ENCODE measurements around the gene TBX10. TPM values are rescaled to one million over a fixed set of nuclear protein-coding genes. Genes with fewer than 3 reads are reported as not detected.
"Not testable (repeated sequence)": the region's sequence is repeated elsewhere in the genome, so short reads cannot be mapped to it uniquely, and the experiment has no call there.

Gene TBX10
- total RNA-seq, 2 experiments from 2014 or later: not detected

- H3K27me3 Mint-ChIP-seq: no peaks in the 10 kb centered on the region
Observed at GRCh38 chr11:67662835-67663531, 23.4 kb upstream of the TBX10 start.

GRCh38 chr11:67662142-67662834 is 22.7 kb upstream of the TBX10 start:
- no peaks in the 10 kb centered on the region for H3K9me3 Mint-ChIP-seq
- no peaks in the 10 kb centered on the region for H3K4me1 Mint-ChIP-seq (ENCODE audit: low read depth)
- no peaks in the 10 kb centered on the region for H3K36me3 Mint-ChIP-seq (ENCODE audit: low read depth)
- no peaks in the 10 kb centered on the region for H3K27me3 Mint-ChIP-seq
- no peak for ATAC-seq (ENCODE audit: poor library complexity)
- POLR2A ChIA-PET: no interaction called here
- Histone ChIP-seq H3K4me3 (ENCODE audit: low read length) (no peak overlapping the region), H3K27me3 (ENCODE audit: control insufficient read depth in 1 of 2, insufficient read depth in 2 of 2, low read length in 2 of 2) (no peaks in the 10 kb centered on the region), H3K4me1 (ENCODE audit: insufficient read depth, low read length) (peaks cover 3% of the 10 kb centered on the region), H3K27ac (ENCODE audit: low read depth in 1 of 2, low read length in 2 of 2) (no peak overlapping the region), H3K9me3 (ENCODE audit: control insufficient read depth in 1 of 2, insufficient read depth in 1 of 2, low read length in 2 of 2) (no peaks in the 10 kb centered on the region), H3K36me3 (ENCODE audit: insufficient read depth, low read length) (no peaks in the 10 kb centered on the region)
- TF ChIP-seq CTCF (IDR thresholded peaks at IDR 0.05): no peak
- no peak for DNase-seq
- CTCF ChIA-PET: interaction anchor here (1.3 kb wide), 1 partner anchor 33 kb away, joined by 3 read pairs; the partner anchor contains the start of gene NUDT8
- H3K4me3 Mint-ChIP-seq: no peak overlapping the region
- H3K27ac Mint-ChIP-seq: no peak overlapping the region
- intact Hi-C loops (cut with DNase I, micrococcal nuclease): loop anchor here in 1 of 2 experiments (10.0 kb wide), 1 partner anchor 147 kb away; no protein-coding TSS in a partner anchor

More at GRCh38 chr11:67662835-67663531, 23.4 kb upstream of the TBX10 start:
- Histone ChIP-seq H3K4me3 (ENCODE audit: low read length) (no peak overlapping the region), H3K9me3 (ENCODE audit: control insufficient read depth in 1 of 2, insufficient read depth in 1 of 2, low read length in 2 of 2) (no peaks in the 10 kb centered on the region), H3K36me3 (ENCODE audit: insufficient read depth, low read length) (no peaks in the 10 kb centered on the region), H3K27ac (ENCODE audit: low read depth in 1 of 2, low read length in 2 of 2) (no peak overlapping the region), H3K27me3 (ENCODE audit: control insufficient read depth in 1 of 2, insufficient read depth in 2 of 2, low read length in 2 of 2) (no peaks in the 10 kb centered on the region), H3K4me1 (ENCODE audit: insufficient read depth, low read length) (peaks cover 3% of the 10 kb centered on the region)
- no peak for ATAC-seq (ENCODE audit: poor library complexity)
- intact Hi-C loops (cut with DNase I, micrococcal nuclease): loop anchor here in 1 of 2 experiments (10.0 kb wide), 1 partner anchor 148 kb away; no protein-coding TSS in a partner anchor
- DNase-seq: peak in 1 of 14 experiments; percentile 8
- no peak overlapping the region for H3K27ac Mint-ChIP-seq
- POLR2A ChIA-PET: no interaction called here
- H3K36me3 Mint-ChIP-seq (ENCODE audit: low read depth): no peaks in the 10 kb centered on the region
- no peak overlapping the region for H3K4me3 Mint-ChIP-seq
- CTCF ChIA-PET: interaction anchor here (1.3 kb wide), 1 partner anchor 33 kb away, joined by 3 read pairs; the partner anchor contains the start of gene NUDT8
- no peak for TF ChIP-seq CTCF (IDR thresholded peaks at IDR 0.05)
- H3K9me3 Mint-ChIP-seq: no peaks in the 10 kb centered on the region
- no peaks in the 10 kb centered on the region for H3K4me1 Mint-ChIP-seq (ENCODE audit: low read depth)

GRCh38 chr11:67660752-67661151 is 21.2 kb upstream of the TBX10 start:
- H3K4me1 ChIP-seq (ENCODE audit: insufficient read depth, low read length); H3K36me3 ChIP-seq (ENCODE audit: insufficient read depth, low read length); H3K36me3 Mint-ChIP-seq (ENCODE audit: low read depth); CTCF ChIA-PET; H3K27ac Mint-ChIP-seq; H3K9me3 ChIP-seq (ENCODE audit: control insufficient read depth in 1 of 2, insufficient read depth in 1 of 2, low read length in 2 of 2); DNase-seq; H3K27me3 Mint-ChIP-seq; H3K9me3 Mint-ChIP-seq; H3K27ac ChIP-seq (ENCODE audit: low read depth in 1 of 2, low read length in 2 of 2); ATAC-seq (ENCODE audit: poor library complexity); H3K4me3 ChIP-seq (ENCODE audit: low read length); H3K4me3 Mint-ChIP-seq; H3K27me3 ChIP-seq (ENCODE audit: control insufficient read depth in 1 of 2, insufficient read depth in 2 of 2, low read length in 2 of 2); H3K4me1 Mint-ChIP-seq (ENCODE audit: low read depth): not testable (repeated sequence)
- POLR2A ChIA-PET: interaction anchor here (4.2 kb wide), 1 partner anchor 31 kb away, joined by 32 read pairs; the partner anchor contains the start of gene NUDT8
- intact Hi-C loops (cut with DNase I, micrococcal nuclease): loop anchor here in 1 of 2 experiments (10.0 kb wide), 1 partner anchor 146 kb away; no protein-coding TSS in a partner anchor

All from CD4-positive, alpha-beta T cell (primary cell).